ENCODE measurements around the gene RAB25.
"Not testable (repeated sequence)": the region's sequence is repeated elsewhere in the genome, so short reads cannot be mapped to it uniquely, and the experiment has no call there.

RAB25 gene

DNA sequence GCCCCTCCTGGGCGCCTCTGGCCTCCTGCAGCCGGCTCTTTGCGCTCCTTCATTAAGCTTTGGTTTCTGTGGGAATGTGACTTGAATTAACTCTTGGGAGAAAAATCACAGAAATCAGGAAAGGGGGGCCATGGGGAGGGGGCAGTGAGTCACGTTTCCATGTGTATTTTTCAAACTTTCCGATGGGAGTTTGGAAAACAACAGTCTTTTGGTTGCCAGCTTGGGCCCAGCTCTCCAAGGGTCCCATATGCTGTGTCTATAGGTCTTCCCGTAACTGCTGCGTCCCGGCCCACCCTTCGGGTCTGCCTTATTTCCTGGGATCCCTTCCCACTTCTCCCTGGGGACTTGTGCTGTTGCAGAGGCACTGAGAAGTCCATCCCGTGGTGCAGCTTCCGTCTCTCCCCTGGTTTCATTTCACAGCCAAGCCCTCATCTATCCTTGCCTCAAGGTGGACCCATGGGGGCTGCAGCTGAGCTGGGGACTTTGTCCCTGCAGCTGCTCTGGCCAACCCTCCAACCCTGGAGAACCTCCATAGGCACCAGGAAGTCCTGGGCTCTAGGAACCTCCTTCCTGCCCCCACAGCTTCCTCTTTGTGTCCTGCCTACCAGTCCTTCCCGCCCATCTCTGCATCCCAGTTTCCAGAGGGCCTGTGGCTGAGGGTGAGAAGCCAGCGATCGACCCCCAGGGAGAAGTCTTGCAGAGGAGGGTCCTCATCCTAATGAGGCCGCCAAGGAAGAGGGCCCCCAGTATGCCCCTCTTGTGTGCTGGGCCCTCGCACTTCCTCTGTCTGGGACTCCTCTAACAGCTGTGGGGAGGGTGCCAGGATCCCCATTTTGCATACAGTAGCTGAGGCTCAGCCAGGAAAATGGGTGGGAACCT is 41.9 kb downstream of the RAB25 start:
- DNase-seq (ENCODE audit: low read depth) = peak; percentile 75

DNA sequence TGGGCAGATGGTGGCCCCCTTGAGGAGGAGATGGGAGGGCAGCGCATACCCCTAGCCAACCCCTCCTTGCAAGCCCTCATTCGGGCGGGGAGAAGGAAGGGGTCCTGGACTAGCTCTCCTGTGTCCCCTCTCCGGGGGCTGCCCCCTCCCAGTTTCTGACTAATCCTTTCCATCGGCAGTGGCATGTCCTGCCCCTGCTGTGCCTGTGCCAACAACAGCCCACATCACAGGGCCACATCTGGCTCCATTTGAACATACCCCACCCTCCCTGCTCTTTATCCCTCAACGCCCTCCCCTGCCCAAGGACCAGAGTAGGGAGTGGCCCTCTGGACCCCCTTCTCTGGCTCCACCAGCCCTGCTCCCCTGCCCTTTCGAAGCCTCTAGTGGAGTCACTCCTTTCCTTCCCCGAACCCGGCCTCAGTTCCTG is 42.6 kb downstream of the RAB25 start:
- DNase-seq (ENCODE audit: low read depth) = peak; percentile 79

DNA sequence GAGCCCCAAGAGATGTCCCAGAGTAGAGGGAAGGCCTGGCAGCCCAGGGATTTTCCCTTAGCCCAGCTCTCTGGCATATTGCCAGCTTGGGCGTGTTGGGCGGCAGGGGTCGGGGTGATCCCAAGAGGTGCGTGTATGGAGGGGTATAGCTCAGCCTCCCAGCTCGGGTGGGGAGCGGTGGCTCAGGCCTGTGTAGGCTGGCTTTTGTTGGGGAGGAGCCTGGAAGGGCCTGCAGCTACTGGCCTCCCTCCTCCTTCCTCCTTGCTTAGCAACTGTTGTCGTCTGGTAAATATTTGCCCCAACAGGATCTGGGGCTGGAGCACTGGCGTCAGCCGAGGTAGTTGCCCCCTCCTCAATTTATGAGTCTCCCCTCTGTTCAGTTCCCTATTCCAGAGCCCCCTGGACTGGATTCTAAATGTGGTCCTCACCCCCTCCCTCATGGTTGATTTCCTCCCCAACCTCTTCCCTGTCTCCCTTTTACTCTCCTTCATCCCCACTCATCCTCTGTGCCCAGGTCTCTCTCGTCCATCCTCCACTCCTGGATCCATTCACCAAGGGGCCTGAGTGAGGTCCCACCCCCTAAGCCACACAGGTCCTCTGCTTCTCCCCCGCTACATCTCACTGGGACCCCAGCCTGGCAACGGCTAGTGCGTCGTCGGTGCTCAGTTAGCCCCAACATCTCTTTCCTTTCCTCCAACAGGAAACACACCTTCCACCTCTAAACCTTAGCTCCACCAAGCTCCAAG is 43.3 kb downstream of the RAB25 start:
- DNase-seq (ENCODE audit: low read depth) = peak; percentile 91

DNA sequence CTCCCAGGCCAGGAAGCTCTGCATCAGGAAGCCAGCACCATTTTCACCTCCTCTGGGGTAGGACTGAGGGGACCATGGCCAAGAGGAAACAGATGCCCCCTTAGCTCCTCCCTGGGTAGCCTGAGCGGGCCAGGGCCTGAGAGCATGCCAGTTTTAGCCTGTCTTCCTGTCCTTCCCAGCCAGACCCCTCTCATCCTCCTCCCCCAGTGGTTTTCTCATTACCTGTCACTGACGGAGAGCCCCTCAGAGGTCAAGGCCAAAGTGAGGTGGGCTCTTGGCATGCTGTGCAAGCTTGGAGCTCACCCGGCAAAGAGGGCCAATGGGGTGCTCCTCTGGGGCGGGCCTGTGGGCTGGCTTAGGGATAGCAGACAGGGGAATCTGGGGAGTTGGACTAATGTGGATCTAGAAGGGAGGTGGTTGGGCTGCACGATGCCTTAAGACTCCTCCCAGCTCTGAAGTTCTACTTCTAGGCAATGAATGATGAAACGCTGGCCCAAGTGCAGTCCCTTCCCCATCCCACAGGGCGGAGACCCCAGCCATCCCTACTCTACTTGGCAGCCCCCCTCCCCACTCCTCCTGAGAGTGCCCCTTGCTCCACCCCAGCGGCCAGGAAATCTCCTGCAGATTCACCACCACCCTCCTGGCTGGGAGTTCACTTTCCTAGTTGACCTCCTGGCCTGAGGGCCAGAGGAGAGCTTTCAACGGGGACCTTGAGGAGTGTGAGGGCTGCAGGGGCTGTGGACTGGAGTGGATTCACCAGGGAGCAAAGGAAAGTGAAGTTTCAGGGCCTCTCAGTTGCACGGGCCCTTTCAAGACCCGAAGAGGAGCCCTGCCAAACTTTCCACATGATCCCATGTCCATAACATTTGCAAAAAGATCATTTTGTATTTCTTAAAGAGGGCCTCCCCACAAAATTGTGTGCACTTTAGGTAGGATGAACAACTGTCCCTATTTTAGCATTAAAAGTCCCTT is 44.2 kb downstream of the RAB25 start:
- peak; percentile 78 for DNase-seq (ENCODE audit: low read depth)

DNA sequence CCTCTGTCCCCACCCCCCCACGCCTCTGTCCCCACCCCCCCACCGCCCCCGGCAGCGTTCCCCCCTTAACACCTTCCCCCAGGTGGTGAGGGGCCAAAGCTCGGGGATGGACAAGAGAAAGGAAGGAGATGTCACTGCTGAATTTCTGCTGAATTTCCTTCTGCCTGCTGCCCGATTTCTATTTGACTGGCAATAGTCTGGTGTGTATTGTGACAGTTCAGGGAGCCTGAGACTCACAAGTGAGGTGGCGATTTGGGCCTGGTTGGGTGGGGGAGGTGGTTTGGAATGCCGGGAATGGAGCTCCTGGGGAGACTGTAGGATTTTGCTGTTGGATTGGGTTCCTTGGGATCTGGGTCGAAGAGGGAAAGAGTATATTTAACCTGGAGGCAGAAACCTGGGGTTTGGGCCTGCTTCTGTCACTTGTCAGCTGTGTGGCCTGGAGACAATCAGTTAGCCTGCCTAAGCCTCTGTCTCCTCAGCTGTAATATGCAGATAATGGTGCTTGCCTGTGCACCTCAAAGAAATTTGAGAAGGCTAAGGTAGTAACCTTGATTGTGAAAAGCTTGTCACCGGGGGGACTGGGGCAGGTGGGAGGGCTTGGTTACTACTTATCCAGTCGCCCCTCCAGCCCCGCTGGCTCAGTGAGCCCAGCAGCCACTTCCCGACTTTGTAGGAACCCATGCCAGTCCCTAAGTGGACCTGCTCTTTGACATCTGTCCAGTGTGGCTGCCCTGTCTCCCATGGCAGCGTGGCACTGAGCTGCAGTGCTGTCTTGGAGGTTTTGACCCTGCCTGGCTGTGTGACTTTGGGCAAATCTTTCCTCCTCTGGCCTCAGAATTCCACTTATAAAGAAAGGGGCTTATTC is 45.9 kb downstream of the RAB25 start:
- peak; percentile 75 for DNase-seq (ENCODE audit: low read depth)

DNA sequence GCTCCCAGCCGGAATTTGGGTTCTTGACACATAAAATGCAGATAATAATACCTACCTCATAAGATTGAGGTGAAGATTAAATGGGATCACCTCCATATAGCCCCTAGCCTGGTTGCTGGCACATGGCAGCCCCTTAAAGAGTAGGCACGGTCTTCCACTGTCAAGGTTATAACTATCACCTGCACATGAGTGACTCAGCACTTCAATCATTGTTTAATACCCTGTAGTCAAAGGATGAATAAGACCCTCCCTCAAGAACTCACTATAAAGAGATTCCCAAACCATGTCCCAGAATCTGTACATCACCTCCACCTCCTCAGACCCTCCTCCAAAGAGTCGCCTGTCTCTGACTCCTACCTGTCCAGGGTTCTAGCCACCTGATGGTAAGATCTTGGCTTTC is 47.1 kb downstream of the RAB25 start:
- DNase-seq (ENCODE audit: low read depth) = no peak

DNA sequence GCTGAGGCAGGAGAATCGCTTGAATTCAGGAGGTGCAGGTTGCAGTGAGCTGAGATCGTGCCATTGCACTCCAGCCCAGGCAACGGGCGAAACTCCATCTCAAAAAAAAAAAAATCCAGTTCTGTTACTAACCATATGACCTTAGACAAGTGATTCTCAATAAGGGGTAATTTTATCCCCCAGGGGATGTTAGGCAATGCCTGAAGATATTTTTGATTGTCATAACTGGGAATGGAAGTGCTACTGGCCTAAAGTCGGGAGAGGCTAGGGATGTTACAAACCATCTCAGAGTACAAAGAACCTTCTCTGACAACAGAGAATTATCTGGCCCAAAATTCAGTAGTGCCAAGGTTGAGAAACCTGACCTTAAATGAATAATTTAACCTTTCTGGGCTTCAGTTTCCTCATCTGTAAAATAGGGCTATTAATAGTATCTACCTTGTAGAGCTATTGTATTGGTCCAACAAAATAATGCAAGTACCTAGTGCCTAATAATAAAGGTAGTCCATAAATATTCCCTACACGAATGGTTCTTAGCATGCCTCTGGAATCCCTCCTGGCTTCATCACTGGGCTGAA is 47.8 kb downstream of the RAB25 start:
- no peak for DNase-seq (ENCODE audit: low read depth)

DNA sequence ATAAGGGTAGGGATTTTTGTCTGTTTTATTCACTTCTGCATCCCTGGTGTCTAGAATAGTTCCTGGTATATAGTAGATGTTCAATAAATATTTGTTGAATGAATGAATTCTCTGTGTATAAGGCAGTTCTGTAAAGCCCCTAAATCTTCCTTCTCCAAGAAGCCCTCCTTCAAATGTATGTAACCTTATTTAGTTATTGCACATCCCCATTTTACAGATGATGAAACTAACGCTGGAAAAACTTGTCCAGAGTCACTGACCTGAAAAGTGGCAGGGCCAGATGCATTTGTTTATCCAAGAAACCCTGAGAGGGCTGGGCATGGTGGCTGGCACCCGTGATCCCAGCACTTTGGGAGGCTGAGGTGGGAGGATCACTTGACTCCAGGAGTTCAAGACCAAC is 49.3 kb downstream of the RAB25 start:
- DNase-seq (ENCODE audit: low read depth) = no peak

DNA sequence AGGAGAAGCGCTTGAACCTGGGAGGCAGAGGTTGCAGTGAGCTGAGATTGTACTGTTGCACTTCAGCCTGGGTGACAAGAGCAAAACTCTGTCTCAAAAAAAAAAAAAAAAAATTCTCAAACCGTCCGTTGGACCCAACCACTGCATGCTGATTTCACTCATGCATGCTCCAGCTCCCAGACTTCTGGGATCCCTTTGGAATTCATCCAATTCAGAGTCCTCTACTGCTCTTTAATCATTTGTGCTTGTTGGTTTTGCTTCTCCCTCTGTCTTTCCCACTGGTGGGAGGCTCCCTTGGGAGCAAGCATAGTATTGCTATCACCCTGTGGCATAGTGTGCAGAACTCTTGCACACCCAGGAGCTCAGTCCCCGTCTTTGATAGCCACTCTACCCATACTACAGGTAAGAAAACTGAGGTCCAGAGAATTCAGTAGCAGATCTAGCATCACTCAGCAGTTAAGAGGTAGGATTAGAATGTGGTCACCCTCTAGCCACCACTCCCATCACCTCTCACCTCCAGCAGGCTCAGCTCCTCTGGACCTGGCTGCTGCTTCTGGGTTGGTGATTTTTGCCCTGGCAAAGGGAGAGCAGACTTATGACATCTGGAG is 50.5 kb downstream of the RAB25 start:
- no peak for DNase-seq (ENCODE audit: low read depth)

DNA sequence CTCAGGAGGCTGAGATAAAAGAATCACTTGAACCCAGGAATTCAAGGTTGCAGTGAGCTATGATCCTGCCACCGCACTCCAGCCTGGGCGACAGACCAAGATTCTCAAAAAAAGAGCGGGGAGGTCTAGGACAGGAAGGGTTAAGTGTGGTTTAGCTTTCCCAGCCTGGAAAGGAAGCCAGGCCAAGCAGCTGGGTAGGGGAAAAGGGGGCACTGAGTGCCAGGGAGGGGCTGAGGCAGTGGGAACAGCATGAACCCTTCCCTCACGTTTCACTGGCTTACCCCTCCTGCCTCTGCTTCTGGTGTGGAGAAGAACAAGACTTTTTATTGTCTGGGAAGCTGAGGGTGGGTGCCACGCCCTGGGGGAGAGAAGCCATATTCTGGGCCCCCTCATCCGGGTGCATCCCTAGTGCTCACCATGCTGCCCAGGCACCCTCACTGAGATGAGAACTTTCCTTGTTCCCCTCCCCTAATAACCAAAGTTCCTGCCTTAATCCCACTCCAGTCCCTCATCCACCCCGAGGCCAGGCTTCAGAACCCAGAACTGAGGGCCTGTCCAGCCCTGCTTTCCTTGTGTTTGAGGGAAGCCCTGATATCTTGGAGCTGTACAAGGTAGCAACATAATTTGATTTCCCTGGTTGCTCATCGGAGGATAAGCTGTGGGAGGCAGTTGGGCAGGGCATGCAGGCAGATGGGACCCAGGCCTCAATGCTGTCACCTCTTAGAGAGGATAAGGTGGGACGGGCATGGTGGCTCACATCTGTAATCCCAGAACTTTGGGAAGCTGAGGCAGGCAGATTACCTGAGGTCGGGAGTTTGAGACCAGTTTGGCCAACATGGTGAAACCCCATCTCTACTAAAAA is 51.5 kb downstream of the RAB25 start:
- no peak for DNase-seq (ENCODE audit: low read depth)

DNA sequence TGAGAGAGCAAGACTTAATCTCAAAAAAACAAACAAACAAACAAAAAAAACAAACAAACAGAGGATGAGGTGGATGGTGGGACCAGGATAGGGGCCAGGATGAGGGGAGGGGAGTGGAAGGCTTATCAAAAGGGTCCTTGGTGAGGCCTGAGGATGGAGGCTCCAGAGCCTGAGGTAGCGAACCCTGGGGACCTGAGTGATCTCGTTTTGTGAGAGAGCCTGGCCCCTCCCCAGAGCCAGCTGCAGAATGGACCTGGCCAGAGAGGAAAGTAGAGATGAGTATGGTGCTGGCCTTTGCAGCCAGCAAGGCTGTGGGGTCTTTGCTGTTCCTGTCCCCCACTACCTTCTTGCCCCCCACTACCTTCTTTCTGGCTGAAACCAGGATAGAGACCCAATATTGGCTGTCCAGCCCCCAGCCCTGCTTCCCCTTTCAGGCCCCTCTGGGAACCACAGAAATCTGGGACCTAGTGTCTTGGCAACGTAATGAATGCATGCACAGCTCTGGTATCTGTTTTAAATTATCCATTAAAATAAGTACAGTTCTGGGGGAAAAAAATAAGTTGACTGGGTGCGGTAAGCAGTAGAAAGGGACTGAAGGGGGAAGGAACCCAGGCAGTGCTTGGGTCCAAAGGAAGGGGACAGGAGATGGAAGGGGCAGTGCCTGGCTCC is 52.5 kb downstream of the RAB25 start:
- DNase-seq (ENCODE audit: low read depth) = peak; percentile 56

DNA sequence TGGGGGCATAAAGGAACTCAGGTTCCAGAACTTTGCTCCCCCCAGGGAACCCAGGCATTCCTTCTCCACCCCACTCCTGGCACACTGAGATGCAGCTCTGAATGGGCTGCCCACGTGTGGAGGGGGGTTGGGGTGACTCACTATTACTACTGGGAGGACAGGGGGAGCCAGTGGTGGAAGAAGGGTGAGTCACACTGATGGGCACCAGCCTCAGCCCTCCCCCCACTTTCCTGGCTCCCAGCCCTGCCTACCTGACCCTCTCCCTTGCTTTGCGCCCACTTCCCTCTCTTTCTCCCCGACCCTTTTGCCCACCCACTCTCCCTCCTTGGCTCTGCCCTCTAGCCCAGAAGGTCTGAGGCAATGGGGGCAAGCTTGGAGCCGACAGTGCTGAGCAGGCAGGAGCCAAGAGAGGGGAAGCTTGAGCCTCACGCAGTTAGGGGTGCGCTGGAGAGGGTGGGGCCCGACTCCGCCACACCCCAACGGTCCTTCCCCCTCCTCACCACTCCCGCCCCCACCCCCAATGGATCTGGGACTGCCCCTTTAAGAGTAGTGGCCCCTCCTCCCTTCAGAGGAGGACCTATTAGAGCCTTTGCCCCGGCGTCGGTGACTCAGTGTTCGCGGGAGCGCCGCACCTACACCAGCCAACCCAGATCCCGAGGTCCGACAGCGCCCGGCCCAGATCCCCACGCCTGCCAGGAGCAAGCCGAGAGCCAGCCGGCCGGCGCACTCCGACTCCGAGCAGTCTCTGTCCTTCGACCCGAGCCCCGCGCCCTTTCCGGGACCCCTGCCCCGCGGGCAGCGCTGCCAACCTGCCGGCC is 53.4 kb downstream of the RAB25 start, which contains the start of gene LMNA:
Gene LMNA (plus strand): TSS at position 611 of the 818 bp plus-strand sequence. CDS start 208 bp downstream, outside the sequence.
- DNase-seq (ENCODE audit: low read depth) = peak; percentile 97

DNA sequence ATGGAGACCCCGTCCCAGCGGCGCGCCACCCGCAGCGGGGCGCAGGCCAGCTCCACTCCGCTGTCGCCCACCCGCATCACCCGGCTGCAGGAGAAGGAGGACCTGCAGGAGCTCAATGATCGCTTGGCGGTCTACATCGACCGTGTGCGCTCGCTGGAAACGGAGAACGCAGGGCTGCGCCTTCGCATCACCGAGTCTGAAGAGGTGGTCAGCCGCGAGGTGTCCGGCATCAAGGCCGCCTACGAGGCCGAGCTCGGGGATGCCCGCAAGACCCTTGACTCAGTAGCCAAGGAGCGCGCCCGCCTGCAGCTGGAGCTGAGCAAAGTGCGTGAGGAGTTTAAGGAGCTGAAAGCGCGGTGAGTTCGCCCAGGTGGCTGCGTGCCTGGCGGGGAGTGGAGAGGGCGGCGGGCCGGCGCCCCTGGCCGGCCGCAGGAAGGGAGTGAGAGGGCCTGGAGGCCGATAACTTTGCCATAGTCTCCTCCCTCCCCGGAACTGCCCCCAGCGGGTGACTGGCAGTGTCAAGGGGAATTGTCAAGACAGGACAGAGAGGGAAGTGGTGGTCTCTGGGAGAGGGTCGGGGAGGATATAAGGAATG is 54.1 kb downstream of the RAB25 start:
- peak; percentile 43 for DNase-seq (ENCODE audit: low read depth)

DNA sequence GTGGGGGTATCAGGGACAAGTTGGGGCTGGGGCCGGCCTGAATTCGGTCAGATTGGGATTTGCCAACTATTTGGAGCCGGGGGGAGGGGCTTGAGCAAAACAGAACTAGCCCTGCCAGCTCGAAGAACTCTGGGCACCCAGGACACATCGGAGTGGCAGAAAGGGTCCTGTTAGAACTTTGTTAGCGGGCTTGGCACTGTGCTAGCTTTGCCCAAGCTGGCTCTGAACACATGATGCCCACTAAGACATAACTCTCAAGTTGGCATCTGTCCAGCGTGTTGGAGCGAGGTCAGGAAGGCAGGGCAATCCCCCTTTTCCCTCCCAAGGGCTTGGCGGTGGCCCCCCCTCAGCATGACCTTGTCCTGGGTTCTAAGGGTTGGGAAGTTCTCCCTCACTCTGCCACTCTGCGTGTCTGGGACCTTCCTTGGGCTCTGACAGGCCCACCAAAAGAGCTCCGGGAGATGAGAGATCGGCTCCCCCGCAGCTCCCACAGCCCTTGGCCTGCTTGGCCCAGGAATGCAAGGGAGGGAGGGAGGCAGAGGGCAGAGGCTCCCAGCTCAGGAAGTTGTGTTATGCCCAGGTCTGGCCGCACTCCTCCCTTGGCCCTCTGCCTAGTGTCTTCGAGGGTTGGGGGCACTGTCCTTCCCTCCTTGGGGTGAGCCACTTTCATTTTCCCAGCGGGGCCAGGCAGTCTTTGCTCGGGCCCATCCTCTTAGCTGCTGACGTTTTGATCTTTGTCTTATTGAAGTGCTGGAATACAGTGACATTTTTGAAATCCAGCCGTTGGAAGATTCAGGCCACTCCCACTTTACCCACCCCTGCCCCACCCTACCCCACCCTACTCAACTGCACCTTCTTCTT is 54.8 kb downstream of the RAB25 start:
- DNase-seq (ENCODE audit: low read depth) = peak; percentile 77

DNA sequence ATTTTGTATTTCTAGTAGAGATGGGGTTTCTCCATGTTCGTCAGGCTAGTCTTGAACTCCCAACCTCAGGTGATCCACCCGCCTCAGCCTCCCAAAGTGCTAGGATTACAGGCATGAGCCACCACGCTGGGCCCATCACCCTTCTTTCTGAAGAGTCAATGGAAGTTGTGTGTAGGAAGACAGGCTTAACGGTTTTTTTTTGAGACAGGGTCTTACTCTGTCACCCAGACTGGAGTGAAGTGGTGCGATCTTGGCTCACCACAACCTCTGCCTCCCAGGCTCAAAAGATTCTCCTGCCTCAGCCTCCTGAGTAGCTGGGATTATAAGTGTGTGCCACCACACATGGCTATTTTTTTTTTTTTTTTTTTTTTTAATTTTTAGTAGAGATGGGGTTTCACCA is 55.8 kb downstream of the RAB25 start:
- DNase-seq (ENCODE audit: low read depth) = not testable (repeated sequence)
